Liver (tissue), 9 donors: ENCODE data around the gene ATP2A1. TPM values are rescaled to one million over a fixed set of nuclear protein-coding genes. Genes with fewer than 3 reads are reported as not detected.

Experiments
- DNase-seq: peaks from one replicate; pipeline ENCODE4 v3.0.0-alpha.2; 2017; ENCODE audit warnings: low spot score
- H3K27ac ChIP-seq, 2 donors: one replicate each; pipeline ENCODE4 v1.7.0; 2013; ENCODE audit warnings: inconsistent platforms in 2 of 2, low read length in 2 of 2, control low read depth in 1 of 2, low read depth in 1 of 2, mild to moderate bottlenecking in 1 of 2
- H3K27me3 ChIP-seq, 4 donors: one replicate each; pipeline versions ENCODE4 v1.6.1 to v1.7.0; 2013; ENCODE audit warnings: low read length in 3 of 4, inconsistent platforms in 1 of 4, mild to moderate bottlenecking in 1 of 4, moderate library complexity in 1 of 4; ENCODE audit not compliant: control insufficient read depth in 4 of 4, insufficient read depth in 4 of 4
- H3K36me3 ChIP-seq, 4 donors: one replicate each; pipeline versions ENCODE4 v1.6.1 to v1.7.0; 2013; ENCODE audit warnings: low read length in 3 of 4, mild to moderate bottlenecking in 3 of 4, low read depth in 1 of 4, moderate library complexity in 1 of 4; ENCODE audit not compliant: control insufficient read depth in 4 of 4, insufficient read depth in 3 of 4
- H3K4me1 ChIP-seq, 4 donors: one replicate each; pipeline versions ENCODE4 v1.6.1 to v1.7.0; 2013; ENCODE audit warnings: low read length in 3 of 4, mild to moderate bottlenecking in 3 of 4, moderate library complexity in 1 of 4; ENCODE audit not compliant: control insufficient read depth in 4 of 4, insufficient read depth in 4 of 4
- H3K4me3 ChIP-seq, 3 donors: one replicate each; pipeline versions ENCODE4 v1.6.1 to v1.7.0; 2013; ENCODE audit warnings: low read length in 3 of 3, control low read depth in 1 of 3, low read depth in 1 of 3, mild to moderate bottlenecking in 1 of 3
- H3K9ac ChIP-seq, 2 donors: one replicate each; pipeline ENCODE4 v1.7.0; 2013; ENCODE audit warnings: low read length in 2 of 2, mild to moderate bottlenecking in 2 of 2, moderate library complexity in 2 of 2, control low read depth in 1 of 2, low read depth in 1 of 2
- H3K9me3 ChIP-seq, 4 donors: one replicate each; pipeline versions ENCODE4 v1.6.1 to v1.7.0; 2013; ENCODE audit warnings: low read length in 3 of 4; ENCODE audit not compliant: control insufficient read depth in 4 of 4
- EGR1 ChIP-seq, 2 donors: IDR thresholded peaks; 2 replicates each; pipeline ENCODE4 v1.6.1; 2016 to 2018; ENCODE audit warnings: antibody characterized with exemption in 2 of 2, low read depth in 2 of 2
- FOXA1 ChIP-seq: IDR thresholded peaks from 2 replicates; pipeline ENCODE4 v1.6.1; 2016; ENCODE audit warnings: antibody characterized with exemption
- FOXA2 ChIP-seq: IDR thresholded peaks from 2 replicates; pipeline ENCODE4 v1.6.1; 2016; ENCODE audit warnings: antibody characterized with exemption
- GABPA ChIP-seq, 2 donors: IDR thresholded peaks in 1 of 2; conservative IDR thresholded peaks in 1 of 2; 2 replicates each; pipeline ENCODE4 v1.6.1; 2016; ENCODE audit warnings: antibody characterized with exemption in 2 of 2, mild to moderate bottlenecking in 1 of 2, moderate library complexity in 1 of 2
- HNF4A ChIP-seq, 2 donors: conservative IDR thresholded peaks; 2 replicates each; pipeline ENCODE4 v1.6.1; 2016; ENCODE audit warnings: antibody characterized with exemption in 2 of 2, mild to moderate bottlenecking in 2 of 2
- HNF4G ChIP-seq: IDR thresholded peaks from 2 replicates; pipeline ENCODE4 v1.6.1; 2016; ENCODE audit warnings: antibody characterized with exemption
- JUND ChIP-seq, 2 donors: IDR thresholded peaks; 2 replicates each; pipeline ENCODE4 v1.6.1; 2016; ENCODE audit warnings: antibody characterized with exemption in 2 of 2
- NR2F2 ChIP-seq: IDR thresholded peaks from 2 replicates; pipeline ENCODE4 v1.6.1; 2016; ENCODE audit warnings: antibody characterized with exemption
- RAD21 ChIP-seq, 2 donors: IDR thresholded peaks; 2 replicates each; pipeline ENCODE4 v1.6.1; 2016; ENCODE audit warnings: antibody characterized with exemption in 2 of 2, mild to moderate bottlenecking in 2 of 2
- RXRA ChIP-seq, 2 donors: IDR thresholded peaks; 2 replicates each; pipeline ENCODE4 v1.6.1; 2017 to 2018; ENCODE audit warnings: antibody characterized with exemption in 2 of 2, mild to moderate bottlenecking in 1 of 2
- TAF1 ChIP-seq: conservative IDR thresholded peaks from 2 replicates; pipeline ENCODE4 v1.6.1; 2016; ENCODE audit warnings: antibody characterized with exemption, mild to moderate bottlenecking
- YY1 ChIP-seq: IDR thresholded peaks from 2 replicates; pipeline ENCODE4 v1.6.1; 2016; ENCODE audit warnings: antibody characterized with exemption, mild to moderate bottlenecking
- WGBS: extraction: QIAGEN DNeasy Blood & Tissue Kit; methylation state at CpG from one replicate; pipeline ENCODE4 v1.1.7; 2013; 5-methylcytosine and 5-hydroxymethylcytosine counted together
- polyA plus RNA-seq, 2 donors: library from polyadenylated mRNA; stranded (reverse) in 1 of 2; unstranded in 1 of 2; fragments of 200-250 nt in 1 of 2; fragments of >200 nt in 1 of 2; fragmentation: Nextera tagmentation in 1 of 2; extraction: Ambion mirVana in 1 of 2; gene quantifications; one replicate each; pipeline versions ENCODE4 v1.2.1 to v1.2.3, GENCODE V29; 2013 to 2015
- total RNA-seq, 2 donors: library from RNA; depleted of rRNA; stranded (reverse); fragments of >200 nt; gene quantifications; one replicate each; pipeline ENCODE4 v1.2.3, GENCODE V29; 2014
- TF ChIP-seq, protein P1 (sequence below): IDR thresholded peaks from 2 replicates; pipeline ENCODE4 v1.6.1; 2016; ENCODE audit warnings: antibody characterized with exemption
- TF ChIP-seq, protein P2 (sequence below): fragments of 150-350 bp; IDR thresholded peaks from 2 replicates; pipeline ENCODE4 v1.5.1; 2017; ENCODE audit warnings: improper control_type of control experiment, low read depth, low read length; ENCODE audit not compliant: missing input control
- TF ChIP-seq, protein P3 (sequence below): IDR thresholded peaks from 2 replicates; pipeline ENCODE4 v1.6.1; 2016; ENCODE audit warnings: antibody characterized with exemption
- TF ChIP-seq, protein P4 (sequence below): IDR thresholded peaks from 2 replicates; pipeline ENCODE4 v1.6.1; 2016; ENCODE audit warnings: antibody characterized with exemption, mild to moderate bottlenecking
- TF ChIP-seq, protein P5 (sequence below): IDR thresholded peaks from 2 replicates; pipeline ENCODE4 v1.6.1; 2016; ENCODE audit warnings: antibody characterized with exemption
- donor health status: healthy.
- donor health status: healthy.
- donor health status: healthy.
- donor health status: healthy.
- donor health status: healthy.

Gene ATP2A1
- total and polyA plus RNA-seq, 4 donors = 0.07 to 0.23 (median 0.13) TPM

DNA sequence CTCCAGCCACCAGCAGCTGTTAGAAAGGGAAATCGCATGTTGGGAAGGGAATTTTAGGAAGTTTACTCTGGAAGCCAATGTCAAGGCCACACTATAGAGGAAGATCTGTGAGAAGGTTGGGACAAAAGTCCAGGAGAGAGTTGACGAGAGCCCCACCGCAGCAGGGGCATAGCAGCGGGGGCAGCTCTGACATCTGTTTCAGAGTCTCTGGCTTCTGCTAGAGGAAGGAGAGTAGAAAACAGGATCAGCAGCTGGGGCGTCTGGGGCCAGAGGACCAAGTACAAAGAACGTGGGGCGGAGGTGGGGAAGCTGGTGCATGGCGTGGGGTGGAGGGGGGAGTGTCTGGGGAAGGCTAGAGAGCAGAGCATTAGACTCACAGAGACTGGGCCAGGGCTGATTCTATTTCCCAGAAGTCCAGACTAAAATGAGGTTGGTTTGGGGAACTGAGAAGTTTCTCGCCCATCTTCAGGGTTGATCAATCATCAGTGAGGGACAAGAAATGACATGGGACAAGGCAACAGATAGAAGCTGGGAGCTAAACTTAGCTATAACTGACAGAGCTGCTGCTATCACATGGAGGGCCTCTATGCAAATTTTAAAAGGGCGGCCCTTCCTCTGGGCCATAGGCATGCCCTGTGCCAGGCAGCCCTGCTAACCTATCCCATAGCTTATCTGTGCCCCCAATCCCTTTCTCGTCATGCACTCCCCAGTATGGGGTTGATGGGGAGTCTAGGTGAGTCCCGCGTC lies 45.5 kb downstream of the ATP2A1 start:
- Histone ChIP-seq H3K9ac (no peak overlapping the region), H3K4me1 (peaks cover 3 to 13% (median 9%) of the 10 kb centered on the region in 4 donors), H3K27me3 (no peaks in the 10 kb centered on the region), H3K9me3 (no peaks in the 10 kb centered on the region), H3K4me3 (no peak overlapping the region), H3K36me3 (peaks cover 0 to 4% (median under 1%) of the 10 kb centered on the region in 4 donors), H3K27ac (no peak overlapping the region)
- 81% methylated on average over 13 of the region's 13 CpGs for WGBS
- TF ChIP-seq TAF1 (no peak), HNF4G (no peak), HNF4A (conservative IDR thresholded peaks at IDR 0.05) (no peak), GABPA (IDR thresholded peaks at IDR 0.05 in 1 of 2, conservative IDR thresholded peaks at IDR 0.05 in 1 of 2) (no peak), EGR1 (IDR thresholded peaks at IDR 0.05; ENCODE audit: low read depth in 2 of 2) (no peak), RAD21 (IDR thresholded peaks at IDR 0.05) (no peak), JUND (IDR thresholded peaks at IDR 0.05) (no peak), YY1 (no peak), FOXA2 (no peak), NR2F2 (no peak), RXRA (IDR thresholded peaks at IDR 0.05) (no peak), FOXA1 (no peak)
- TF ChIP-seq, protein P1, sequence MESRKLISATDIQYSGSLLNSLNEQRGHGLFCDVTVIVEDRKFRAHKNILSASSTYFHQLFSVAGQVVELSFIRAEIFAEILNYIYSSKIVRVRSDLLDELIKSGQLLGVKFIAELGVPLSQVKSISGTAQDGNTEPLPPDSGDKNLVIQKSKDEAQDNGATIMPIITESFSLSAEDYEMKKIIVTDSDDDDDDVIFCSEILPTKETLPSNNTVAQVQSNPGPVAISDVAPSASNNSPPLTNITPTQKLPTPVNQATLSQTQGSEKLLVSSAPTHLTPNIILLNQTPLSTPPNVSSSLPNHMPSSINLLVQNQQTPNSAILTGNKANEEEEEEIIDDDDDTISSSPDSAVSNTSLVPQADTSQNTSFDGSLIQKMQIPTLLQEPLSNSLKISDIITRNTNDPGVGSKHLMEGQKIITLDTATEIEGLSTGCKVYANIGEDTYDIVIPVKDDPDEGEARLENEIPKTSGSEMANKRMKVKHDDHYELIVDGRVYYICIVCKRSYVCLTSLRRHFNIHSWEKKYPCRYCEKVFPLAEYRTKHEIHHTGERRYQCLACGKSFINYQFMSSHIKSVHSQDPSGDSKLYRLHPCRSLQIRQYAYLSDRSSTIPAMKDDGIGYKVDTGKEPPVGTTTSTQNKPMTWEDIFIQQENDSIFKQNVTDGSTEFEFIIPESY = no peak
- TF ChIP-seq, protein P2, sequence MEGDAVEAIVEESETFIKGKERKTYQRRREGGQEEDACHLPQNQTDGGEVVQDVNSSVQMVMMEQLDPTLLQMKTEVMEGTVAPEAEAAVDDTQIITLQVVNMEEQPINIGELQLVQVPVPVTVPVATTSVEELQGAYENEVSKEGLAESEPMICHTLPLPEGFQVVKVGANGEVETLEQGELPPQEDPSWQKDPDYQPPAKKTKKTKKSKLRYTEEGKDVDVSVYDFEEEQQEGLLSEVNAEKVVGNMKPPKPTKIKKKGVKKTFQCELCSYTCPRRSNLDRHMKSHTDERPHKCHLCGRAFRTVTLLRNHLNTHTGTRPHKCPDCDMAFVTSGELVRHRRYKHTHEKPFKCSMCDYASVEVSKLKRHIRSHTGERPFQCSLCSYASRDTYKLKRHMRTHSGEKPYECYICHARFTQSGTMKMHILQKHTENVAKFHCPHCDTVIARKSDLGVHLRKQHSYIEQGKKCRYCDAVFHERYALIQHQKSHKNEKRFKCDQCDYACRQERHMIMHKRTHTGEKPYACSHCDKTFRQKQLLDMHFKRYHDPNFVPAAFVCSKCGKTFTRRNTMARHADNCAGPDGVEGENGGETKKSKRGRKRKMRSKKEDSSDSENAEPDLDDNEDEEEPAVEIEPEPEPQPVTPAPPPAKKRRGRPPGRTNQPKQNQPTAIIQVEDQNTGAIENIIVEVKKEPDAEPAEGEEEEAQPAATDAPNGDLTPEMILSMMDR = no peak
- TF ChIP-seq, protein P3, sequence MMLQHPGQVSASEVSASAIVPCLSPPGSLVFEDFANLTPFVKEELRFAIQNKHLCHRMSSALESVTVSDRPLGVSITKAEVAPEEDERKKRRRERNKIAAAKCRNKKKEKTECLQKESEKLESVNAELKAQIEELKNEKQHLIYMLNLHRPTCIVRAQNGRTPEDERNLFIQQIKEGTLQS = no peak
- TF ChIP-seq, protein P4, sequence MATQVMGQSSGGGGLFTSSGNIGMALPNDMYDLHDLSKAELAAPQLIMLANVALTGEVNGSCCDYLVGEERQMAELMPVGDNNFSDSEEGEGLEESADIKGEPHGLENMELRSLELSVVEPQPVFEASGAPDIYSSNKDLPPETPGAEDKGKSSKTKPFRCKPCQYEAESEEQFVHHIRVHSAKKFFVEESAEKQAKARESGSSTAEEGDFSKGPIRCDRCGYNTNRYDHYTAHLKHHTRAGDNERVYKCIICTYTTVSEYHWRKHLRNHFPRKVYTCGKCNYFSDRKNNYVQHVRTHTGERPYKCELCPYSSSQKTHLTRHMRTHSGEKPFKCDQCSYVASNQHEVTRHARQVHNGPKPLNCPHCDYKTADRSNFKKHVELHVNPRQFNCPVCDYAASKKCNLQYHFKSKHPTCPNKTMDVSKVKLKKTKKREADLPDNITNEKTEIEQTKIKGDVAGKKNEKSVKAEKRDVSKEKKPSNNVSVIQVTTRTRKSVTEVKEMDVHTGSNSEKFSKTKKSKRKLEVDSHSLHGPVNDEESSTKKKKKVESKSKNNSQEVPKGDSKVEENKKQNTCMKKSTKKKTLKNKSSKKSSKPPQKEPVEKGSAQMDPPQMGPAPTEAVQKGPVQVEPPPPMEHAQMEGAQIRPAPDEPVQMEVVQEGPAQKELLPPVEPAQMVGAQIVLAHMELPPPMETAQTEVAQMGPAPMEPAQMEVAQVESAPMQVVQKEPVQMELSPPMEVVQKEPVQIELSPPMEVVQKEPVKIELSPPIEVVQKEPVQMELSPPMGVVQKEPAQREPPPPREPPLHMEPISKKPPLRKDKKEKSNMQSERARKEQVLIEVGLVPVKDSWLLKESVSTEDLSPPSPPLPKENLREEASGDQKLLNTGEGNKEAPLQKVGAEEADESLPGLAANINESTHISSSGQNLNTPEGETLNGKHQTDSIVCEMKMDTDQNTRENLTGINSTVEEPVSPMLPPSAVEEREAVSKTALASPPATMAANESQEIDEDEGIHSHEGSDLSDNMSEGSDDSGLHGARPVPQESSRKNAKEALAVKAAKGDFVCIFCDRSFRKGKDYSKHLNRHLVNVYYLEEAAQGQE = no peak
- TF ChIP-seq, protein P5, sequence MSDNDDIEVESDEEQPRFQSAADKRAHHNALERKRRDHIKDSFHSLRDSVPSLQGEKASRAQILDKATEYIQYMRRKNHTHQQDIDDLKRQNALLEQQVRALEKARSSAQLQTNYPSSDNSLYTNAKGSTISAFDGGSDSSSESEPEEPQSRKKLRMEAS = no peak
- no peak for DNase-seq
